DMS153 (cell line): Measurements from ENCODE around the gene DBNL.

Experiments used
- DNase-seq: peaks from one replicate; lab custom pipeline; 2025; lab: John Stamatoyannopoulos, UW

DBNL gene

GRCh38 chr7:44100458-44101302, 56.2 kb downstream of the DBNL start:
- no peak for DNase-seq

GRCh38 chr7:44101303-44101965, 56.9 kb downstream of the DBNL start:
- no peak for DNase-seq

DNA sequence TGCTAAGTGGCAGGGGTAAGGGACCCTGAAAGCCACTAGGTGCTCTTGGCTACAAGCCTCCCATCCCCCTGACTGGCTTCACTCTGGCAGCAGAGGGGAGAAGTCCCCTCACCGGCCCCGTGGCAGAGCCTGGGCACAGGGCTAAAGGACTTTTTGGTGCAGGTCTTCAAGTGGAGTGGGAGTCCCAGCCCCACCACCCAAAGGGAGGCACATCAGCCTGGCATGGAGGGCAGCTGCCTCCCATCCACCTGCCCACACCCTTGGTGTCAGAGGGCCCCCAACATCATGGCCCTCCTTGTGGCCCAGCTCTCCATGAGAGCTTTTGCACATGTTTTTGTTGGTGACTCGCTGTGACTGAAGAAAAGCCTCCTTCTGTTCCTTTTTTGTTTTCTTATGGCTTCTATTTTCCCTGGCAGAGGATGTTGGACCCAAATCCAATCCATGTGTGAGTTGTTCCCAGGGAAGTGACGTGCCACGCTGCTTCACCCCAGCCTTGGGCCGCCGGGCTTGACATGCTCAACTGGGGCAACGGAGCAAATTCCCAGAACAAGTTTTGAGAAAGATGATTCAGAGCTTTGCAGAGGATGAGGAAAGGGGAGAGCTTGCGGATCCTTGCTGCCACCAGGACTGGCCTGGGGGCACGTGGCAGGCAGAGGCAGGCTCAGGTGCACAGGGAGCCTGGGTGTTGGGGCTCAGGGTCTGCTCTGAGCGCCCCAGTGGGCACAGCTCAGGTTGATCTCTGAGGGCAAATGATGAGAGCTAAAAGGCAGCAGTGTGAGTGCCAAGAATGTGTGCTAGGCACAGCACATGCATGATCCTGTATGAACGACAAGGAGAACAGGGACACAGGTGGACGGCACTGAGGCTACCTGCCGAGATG, 57.7 kb downstream of the DBNL start:
- DNase-seq: no peak

DNA sequence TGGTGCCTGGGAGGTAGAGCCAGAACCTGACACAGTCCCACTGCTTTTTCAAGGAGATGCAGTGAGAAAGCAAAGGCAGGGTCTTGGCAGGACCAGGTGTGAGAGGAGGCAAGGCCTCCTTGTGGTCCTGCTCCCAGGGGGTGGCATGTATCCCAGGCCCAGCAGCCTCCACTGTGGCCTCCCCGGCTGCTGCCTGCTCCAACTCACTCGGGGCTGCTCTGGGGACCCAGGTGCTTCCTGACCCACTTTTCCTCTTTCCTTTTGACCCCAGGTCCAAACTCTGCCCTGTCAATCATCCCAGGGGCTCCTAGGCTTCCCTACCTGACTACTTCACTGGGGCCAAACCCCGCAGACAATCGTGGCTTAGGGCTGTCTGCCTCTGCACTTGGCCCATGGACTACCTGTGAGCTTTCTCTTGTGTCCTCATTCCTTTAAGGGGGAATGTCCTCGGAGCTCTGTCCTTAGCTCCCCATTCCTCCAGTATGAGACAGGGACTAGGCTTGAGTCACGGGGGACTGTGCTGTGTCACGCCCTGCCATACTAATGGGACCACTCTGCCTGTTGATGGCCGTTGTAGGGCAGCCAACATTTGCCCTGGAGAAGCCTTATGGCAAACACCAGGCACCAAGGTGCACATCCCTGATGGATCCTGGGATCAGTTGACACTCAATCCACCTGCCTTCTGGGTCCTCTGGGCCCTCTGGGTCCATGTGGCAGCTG, 58.5 kb downstream of the DBNL start:
- DNase-seq: no peak

GRCh38 chr7:44103566-44103922, 59.0 kb downstream of the DBNL start:
- DNase-seq: no peak

DNA sequence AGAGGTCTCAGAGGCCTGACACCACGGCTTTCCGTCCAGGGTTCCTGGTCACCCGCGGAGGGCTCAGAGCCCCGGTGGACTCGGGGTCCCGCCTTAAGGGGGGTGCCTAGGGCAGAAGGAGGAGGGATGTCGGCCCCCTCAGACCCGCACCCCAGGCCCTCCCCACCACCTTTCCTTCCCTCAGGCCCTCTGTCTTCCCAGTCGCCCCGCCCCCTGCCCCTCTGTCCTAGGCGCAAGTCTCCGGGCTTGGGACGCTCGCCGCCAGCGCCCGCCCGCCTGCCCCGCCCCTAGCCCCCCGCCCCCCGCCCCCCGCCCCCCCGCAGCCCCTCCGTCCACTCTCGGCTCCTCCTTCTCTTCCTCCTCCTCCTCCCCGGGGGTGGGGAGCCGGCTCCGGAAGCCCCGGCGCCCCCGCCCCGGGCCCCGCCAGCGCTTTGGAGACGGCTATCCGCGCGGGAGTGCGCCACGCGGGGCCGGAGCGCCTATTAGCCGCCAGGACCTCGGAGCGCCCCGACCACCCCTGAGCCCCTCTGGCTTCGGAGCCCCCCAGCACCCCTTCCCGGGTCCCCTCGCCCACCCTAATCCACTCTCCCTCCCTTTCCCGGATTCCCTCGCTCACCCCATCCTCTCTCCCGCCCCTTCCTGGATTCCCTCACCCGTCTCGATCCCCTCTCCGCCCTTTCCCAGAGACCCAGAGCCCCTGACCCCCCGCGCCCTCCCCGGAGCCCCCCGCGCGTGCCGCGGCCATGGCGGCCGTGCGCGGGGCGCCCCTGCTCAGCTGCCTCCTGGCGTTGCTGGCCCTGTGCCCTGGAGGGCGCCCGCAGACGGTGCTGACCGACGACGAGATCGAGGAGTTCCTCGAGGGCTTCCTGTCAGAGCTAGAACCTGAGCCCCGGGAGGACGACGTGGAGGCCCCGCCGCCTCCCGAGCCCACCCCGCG, 59.7 kb downstream of the DBNL start, which contains the start of gene AEBP1:
TSS of gene AEBP1 (plus strand) at position 423 of the 937 bp plus-strand sequence. CDS start at position 744, 321 bp downstream.
- DNase-seq: no peak

DNA sequence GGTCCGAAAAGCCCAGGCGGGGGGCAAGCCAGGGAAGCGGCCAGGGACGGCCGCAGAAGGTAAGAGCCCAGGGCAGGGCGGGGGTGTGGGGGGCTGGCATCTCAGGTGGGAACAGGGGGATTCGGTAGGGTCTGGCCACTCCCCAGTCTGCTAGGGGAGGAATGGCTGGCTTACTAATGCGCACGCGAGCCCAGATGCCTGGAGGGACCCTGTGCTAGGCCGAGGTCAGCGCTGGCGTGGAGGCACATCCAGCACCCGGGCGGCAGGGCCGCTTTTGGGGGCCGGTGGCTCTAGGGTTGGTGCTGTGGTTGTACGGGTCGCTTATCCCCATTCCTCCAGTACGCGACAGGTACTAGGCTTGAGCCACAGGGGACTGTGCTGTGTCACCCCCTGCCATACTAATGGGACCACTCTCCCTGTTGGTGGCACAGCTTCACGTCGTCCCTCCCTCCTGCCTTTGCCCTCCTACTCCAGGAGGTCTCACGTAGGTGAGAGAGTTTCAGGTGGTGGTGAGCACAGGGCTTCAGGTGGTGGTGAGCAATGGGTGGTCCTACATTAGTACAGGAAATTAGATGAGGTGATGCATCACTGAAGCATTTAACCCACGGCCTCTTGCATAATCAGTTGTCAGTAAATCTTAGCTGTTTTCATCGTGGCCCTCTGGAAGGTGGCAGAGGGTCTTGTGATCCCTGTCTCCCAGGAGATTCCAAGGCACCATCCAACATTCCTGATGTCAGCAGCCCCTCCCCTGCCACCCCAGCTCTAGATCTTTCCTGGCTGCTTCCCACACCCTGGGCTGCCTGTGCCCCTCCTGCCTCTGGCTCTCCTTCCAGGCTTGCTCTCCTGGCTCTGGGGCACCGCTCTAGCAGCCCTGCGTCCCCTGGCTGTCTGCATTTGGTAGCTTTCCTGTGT, 60.6 kb downstream of the DBNL start:
- DNase-seq: no peak

GRCh38 chr7:44105832-44106231, 61.3 kb downstream of the DBNL start:
- no peak for DNase-seq

GRCh38 chr7:44106311-44107065, 62.0 kb downstream of the DBNL start:
- DNase-seq: no peak

- no peak for DNase-seq
Measured at GRCh38 chr7:44107116-44107960, 62.8 kb downstream of the DBNL start.

GRCh38 chr7:44107961-44108767, 63.7 kb downstream of the DBNL start:
- no peak for DNase-seq

- DNase-seq: no peak
Measured at GRCh38 chr7:44108768-44109750, 64.6 kb downstream of the DBNL start.

- no peak for DNase-seq
Measured at GRCh38 chr7:44109991-44110390, 65.5 kb downstream of the DBNL start.

- DNase-seq: no peak
Measured at GRCh38 chr7:44110719-44111635, 66.5 kb downstream of the DBNL start.
